HUES64 (cell line): ENCODE results near the gene DUSP15.
"Not testable (repeated sequence)": the region's sequence is repeated elsewhere in the genome, so short reads cannot be mapped to it uniquely, and the experiment has no call there.

ENCODE experiments used
- H3K27ac ChIP-seq: 2 replicates; pipeline ENCODE4 v1.7.0; 2013; ENCODE audit warnings: low read depth, low read length, inconsistent platforms
- H3K27me3 ChIP-seq: 2 replicates; pipeline ENCODE4 v1.6.1; 2013; ENCODE audit warnings: mild to moderate bottlenecking, low read length; ENCODE audit not compliant: insufficient read depth
- H3K36me3 ChIP-seq: 2 replicates; pipeline ENCODE4 v1.6.1; 2013; ENCODE audit warnings: mild to moderate bottlenecking, low read length; ENCODE audit not compliant: insufficient read depth
- H3K4me1 ChIP-seq: 2 replicates; pipeline ENCODE4 v1.6.1; 2013; ENCODE audit warnings: mild to moderate bottlenecking, low read length, moderate library complexity; ENCODE audit not compliant: insufficient read depth
- H3K4me3 ChIP-seq: 2 replicates; pipeline ENCODE4 v1.5.1; 2013; ENCODE audit warnings: mild to moderate bottlenecking, low read length, moderate library complexity
- H3K9ac ChIP-seq: 2 replicates; pipeline ENCODE4 v1.6.1; 2013; ENCODE audit warnings: mild to moderate bottlenecking, low read depth, low read length
- H3K9me3 ChIP-seq: 2 replicates; pipeline ENCODE4 v1.6.1; 2013; ENCODE audit warnings: low read depth, low read length; ENCODE audit not compliant: insufficient read depth
- WGBS: fragments of 150-250, 120-280 bp; methylation state at CpG from one replicate; pipeline ENCODE4 v1.1.7; 2013; ENCODE audit warnings: missing lambda C conversion rate; 5-methylcytosine and 5-hydroxymethylcytosine counted together

DUSP15 gene

DNA sequence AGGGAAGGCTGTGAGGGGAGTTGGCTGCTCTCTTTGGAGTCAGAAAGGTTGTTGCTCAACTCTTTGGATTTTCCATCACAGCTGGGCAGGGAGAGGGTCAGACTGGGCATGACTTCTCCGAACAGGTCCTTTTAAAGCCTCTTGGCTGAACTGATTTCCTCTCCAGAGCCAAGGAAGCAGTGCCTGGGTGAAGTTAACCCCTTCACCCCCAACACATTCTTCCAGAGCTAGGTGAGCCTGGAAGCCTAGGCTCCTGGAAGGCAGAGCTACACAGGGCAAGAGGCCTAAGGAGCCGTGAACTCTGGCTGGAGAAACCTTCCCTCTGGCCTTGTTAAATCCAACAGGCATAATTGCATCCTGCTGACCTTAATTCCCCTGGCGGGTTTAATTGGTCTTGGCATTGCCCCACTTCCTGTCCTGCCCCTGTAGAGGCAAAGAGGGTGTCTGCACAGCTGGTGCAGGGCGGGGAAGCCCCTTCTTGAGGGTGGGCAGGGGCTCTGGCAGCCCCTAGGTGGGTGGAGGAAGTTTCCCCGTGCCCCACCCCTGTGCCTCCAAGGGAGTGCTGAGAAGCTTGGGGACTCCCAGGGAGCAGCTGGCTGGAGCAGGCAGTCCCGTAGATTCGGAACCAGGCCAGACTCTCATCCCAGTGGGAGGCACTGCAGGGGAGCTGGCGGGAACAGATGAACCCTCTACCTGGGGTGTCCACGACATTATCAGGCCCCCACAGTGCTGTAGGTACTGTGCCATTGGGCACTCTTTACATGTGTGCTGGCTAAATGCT lies 54.7 kb downstream of the DUSP15 start:
- peak overlapping the region; percentile 12; the same call in 1 of the 2 replicates for H3K27ac ChIP-seq
- no peaks in the 10 kb centered on the region for H3K9me3 ChIP-seq
- no peaks in the 10 kb centered on the region for H3K36me3 ChIP-seq
- no peak overlapping the region for H3K4me3 ChIP-seq
- 59% methylated on average over 9 of the region's 9 CpGs for WGBS
- no peaks in the 10 kb centered on the region for H3K27me3 ChIP-seq
- H3K9ac ChIP-seq: no peak overlapping the region
- peaks cover 7% of the 10 kb centered on the region; the same call in 1 of the 2 replicates for H3K4me1 ChIP-seq

DNA sequence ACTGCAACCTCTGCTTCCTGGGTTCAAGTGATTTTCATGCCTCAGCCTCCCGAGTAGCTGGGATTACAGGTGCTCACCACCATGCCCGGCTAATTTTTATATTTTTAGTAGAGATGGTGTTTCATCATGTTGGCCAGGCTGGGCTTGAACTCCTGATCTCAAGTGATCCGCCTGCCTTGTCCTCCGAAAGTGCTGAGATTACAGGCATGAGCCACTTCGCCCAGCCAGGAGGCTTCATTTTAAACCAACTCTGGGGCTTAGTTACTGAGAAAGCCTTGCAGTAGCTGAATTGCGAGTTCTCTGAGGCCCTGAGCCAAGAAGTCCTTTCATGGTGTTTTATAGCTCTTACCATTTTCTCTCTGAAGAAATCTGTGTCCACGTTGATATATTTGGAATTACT lies 56.2 kb downstream of the DUSP15 start:
- not testable (repeated sequence) for H3K4me1 ChIP-seq, H3K36me3 ChIP-seq, H3K27ac ChIP-seq, H3K9me3 ChIP-seq, H3K9ac ChIP-seq, H3K4me3 ChIP-seq, H3K27me3 ChIP-seq
- 88% methylated on average over 7 of the region's 7 CpGs for WGBS

DNA sequence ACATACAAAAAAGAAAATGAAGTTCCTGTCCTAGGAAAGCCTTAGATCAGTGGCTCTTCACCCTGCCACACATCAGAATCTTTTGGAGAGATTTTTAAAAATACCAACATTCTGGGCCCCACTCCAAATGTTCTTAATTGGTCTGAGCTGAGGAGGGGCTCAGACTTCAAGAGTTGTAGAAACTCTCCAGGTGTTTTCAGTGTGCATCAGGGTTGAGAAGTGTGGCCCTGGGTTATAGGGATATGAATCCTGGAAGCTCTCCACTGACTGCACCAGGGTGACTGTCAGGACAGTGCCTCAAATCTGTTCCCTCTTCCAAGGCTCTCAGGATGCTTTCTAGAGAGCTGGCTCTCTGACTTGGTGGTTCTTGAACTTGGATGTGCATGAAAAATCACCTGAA lies 56.7 kb downstream of the DUSP15 start:
- Histone ChIP-seq H3K27me3 (no peaks in the 10 kb centered on the region), H3K9ac (no peak overlapping the region), H3K27ac (no peak overlapping the region), H3K4me1 (peaks cover 7% of the 10 kb centered on the region; the same call in 1 of the 2 replicates), H3K36me3 (no peaks in the 10 kb centered on the region), H3K4me3 (no peak overlapping the region), H3K9me3 (no peaks in the 10 kb centered on the region)

DNA sequence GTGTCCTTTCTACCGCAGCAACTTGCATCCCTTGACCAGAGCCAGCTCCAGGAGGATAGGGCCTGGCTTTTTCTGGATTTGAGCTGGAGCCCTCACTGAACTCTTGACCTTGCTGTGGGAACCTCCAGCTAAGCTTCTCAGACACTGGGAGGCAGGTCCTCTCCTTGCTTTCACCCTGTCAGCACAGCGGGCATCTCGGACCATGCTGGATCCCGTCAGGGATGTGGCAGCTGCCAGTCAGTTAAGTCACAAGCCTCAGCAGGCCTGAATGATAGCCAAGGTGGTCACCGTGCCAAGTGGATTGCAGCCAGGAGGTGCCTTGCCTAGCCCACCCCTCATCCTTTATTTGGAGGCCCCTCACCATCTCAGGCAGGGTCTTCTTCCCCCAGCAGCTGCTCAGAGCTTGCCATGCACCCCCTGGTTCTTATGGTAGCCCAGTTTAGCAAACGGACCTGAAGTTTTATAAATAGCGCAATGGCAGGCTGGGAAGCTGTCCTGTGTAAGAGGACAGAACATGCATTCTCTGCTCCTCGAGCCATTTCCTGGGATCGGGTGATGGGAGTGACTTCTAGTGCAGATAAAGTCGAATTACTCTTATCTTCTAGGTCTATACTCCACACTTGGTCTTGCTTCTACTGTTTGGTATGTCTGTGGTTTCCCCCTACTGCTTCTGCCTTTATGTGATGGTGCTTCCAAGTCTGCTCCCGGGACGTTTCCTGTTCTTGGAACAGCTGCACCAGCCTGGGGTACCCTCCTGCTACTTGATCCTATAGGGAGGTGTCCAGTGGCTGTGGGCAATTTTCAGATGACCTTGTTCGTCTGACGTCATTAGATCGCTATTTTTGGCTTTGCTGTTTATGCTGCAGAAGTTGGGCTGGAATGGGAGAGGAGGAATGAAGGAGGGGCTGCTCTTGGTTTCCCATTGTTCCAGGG lies 58.3 kb downstream of the DUSP15 start:
- H3K9me3 ChIP-seq: no peaks in the 10 kb centered on the region
- WGBS: 96% methylated on average over 15 of the region's 15 CpGs
- H3K4me1 ChIP-seq: peaks cover 7% of the 10 kb centered on the region; the same call in 1 of the 2 replicates
- no peaks in the 10 kb centered on the region for H3K27me3 ChIP-seq
- H3K36me3 ChIP-seq: 0 out of 2 replicates have a peak, but pooled peaks cover 3% of the 10 kb centered on the region
- no peak overlapping the region for H3K9ac ChIP-seq
- no peak overlapping the region for H3K4me3 ChIP-seq
- H3K27ac ChIP-seq: no peak overlapping the region

DNA sequence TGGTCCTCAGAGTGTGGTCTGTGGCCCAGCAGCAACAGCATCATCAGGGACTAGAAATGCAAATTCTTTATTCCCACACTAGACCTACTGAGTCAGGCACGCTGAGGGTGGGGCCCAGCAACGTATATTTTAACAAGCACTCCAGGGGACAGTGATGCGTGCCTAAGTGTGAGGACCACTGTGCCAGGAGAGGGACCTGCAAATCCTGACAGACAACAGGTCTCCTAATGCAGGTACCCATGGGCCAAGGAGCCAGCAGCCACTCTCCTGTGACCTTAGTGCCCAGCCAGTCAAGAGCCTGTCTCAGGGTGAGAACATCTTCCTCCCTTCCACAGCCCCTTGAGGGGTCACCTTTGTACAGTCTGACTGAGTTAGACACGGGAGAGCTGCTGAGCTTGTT lies 59.1 kb downstream of the DUSP15 start:
- WGBS: 90% methylated on average over 4 of the region's 4 CpGs
- Histone ChIP-seq H3K27me3 (no peaks in the 10 kb centered on the region), H3K4me3 (no peak overlapping the region), H3K36me3 (peaks cover 11% of the 10 kb centered on the region), H3K9me3 (no peaks in the 10 kb centered on the region), H3K27ac (no peak overlapping the region), H3K9ac (no peak overlapping the region), H3K4me1 (peaks cover 7% of the 10 kb centered on the region; the same call in 1 of the 2 replicates)
